ENCODE results near the gene SRGAP2C.
"Not testable (repeated sequence)": the region's sequence is repeated elsewhere in the genome, so short reads cannot be mapped to it uniquely, and the experiment has no call there.

The SRGAP2C gene

GRCh38 chr1:121365316-121365715 lies 180.5 kb downstream of the SRGAP2C start:
- H3K4me3 ChIP-seq (ENCODE audit: low read depth, low read length); POLR2A ChIA-PET; DNase-seq (ENCODE audit: low read depth, low spot score); CTCF ChIA-PET: not testable (repeated sequence)

GRCh38 chr1:121365723-121366122 lies 180.9 kb downstream of the SRGAP2C start:
- DNase-seq (ENCODE audit: low read depth, low spot score); CTCF ChIA-PET; H3K4me3 ChIP-seq (ENCODE audit: low read depth, low read length); POLR2A ChIA-PET: not testable (repeated sequence)

- CTCF ChIA-PET; DNase-seq (ENCODE audit: low read depth, low spot score); H3K4me3 ChIP-seq (ENCODE audit: low read depth, low read length); POLR2A ChIA-PET: not testable (repeated sequence)
Measured at GRCh38 chr1:121366171-121366570, 181.4 kb downstream of the SRGAP2C start.

- DNase-seq (ENCODE audit: low read depth, low spot score); CTCF ChIA-PET; H3K4me3 ChIP-seq (ENCODE audit: low read depth, low read length); POLR2A ChIA-PET: not testable (repeated sequence)
Measured at GRCh38 chr1:121368910-121369309, 184.1 kb downstream of the SRGAP2C start.

GRCh38 chr1:121369959-121370358 lies 185.2 kb downstream of the SRGAP2C start:
- H3K4me3 ChIP-seq (ENCODE audit: low read depth, low read length); DNase-seq (ENCODE audit: low read depth, low spot score); POLR2A ChIA-PET; CTCF ChIA-PET: not testable (repeated sequence)

- CTCF ChIA-PET; H3K4me3 ChIP-seq (ENCODE audit: low read depth, low read length); DNase-seq (ENCODE audit: low read depth, low spot score); POLR2A ChIA-PET: not testable (repeated sequence)
Measured at GRCh38 chr1:121374851-121375367, 190.1 kb downstream of the SRGAP2C start.

- DNase-seq (ENCODE audit: low read depth, low spot score); H3K4me3 ChIP-seq (ENCODE audit: low read depth, low read length); POLR2A ChIA-PET; CTCF ChIA-PET: not testable (repeated sequence)
Measured at GRCh38 chr1:121376986-121377385, 192.2 kb downstream of the SRGAP2C start.

GRCh38 chr1:121378757-121379156 lies 194.0 kb downstream of the SRGAP2C start:
- H3K4me3 ChIP-seq (ENCODE audit: low read depth, low read length); DNase-seq (ENCODE audit: low read depth, low spot score); CTCF ChIA-PET; POLR2A ChIA-PET: not testable (repeated sequence)

- POLR2A ChIA-PET; CTCF ChIA-PET; H3K4me3 ChIP-seq (ENCODE audit: low read depth, low read length); DNase-seq (ENCODE audit: low read depth, low spot score): not testable (repeated sequence)
Measured at GRCh38 chr1:121384754-121385153, 200.0 kb downstream of the SRGAP2C start.

- H3K4me3 ChIP-seq (ENCODE audit: low read depth, low read length); POLR2A ChIA-PET; DNase-seq (ENCODE audit: low read depth, low spot score); CTCF ChIA-PET: not testable (repeated sequence)
Measured at GRCh38 chr1:121385162-121385561, 200.4 kb downstream of the SRGAP2C start.

GRCh38 chr1:121385563-121386288 lies 201.0 kb downstream of the SRGAP2C start:
- POLR2A ChIA-PET; H3K4me3 ChIP-seq (ENCODE audit: low read depth, low read length); DNase-seq (ENCODE audit: low read depth, low spot score); CTCF ChIA-PET: not testable (repeated sequence)

GRCh38 chr1:121386319-121386948 lies 201.7 kb downstream of the SRGAP2C start:
- CTCF ChIA-PET; DNase-seq (ENCODE audit: low read depth, low spot score); POLR2A ChIA-PET; H3K4me3 ChIP-seq (ENCODE audit: low read depth, low read length): not testable (repeated sequence)

- CTCF ChIA-PET; POLR2A ChIA-PET; H3K4me3 ChIP-seq (ENCODE audit: low read depth, low read length); DNase-seq (ENCODE audit: low read depth, low spot score): not testable (repeated sequence)
Measured at GRCh38 chr1:121389895-121390560, 205.3 kb downstream of the SRGAP2C start.

- CTCF ChIA-PET; H3K4me3 ChIP-seq (ENCODE audit: low read depth, low read length); POLR2A ChIA-PET; DNase-seq (ENCODE audit: low read depth, low spot score): not testable (repeated sequence)
Measured at GRCh38 chr1:121392130-121392529, 207.4 kb downstream of the SRGAP2C start.

- CTCF ChIA-PET; POLR2A ChIA-PET; DNase-seq (ENCODE audit: low read depth, low spot score): not testable (repeated sequence)
- H3K4me3 ChIP-seq (ENCODE audit: low read depth, low read length): peak overlapping the region; percentile 59
Measured at GRCh38 chr1:121395718-121396201, 211.0 kb downstream of the SRGAP2C start.

- CTCF ChIA-PET; POLR2A ChIA-PET; DNase-seq (ENCODE audit: low read depth, low spot score): not testable (repeated sequence)
- H3K4me3 ChIP-seq (ENCODE audit: low read depth, low read length): peak overlapping the region; percentile 59
Measured at GRCh38 chr1:121396335-121397081, 211.7 kb downstream of the SRGAP2C start.
